ENCODE data around the gene KCTD20.
A peak's percentile ranks its signal among the peaks of the same experiment; 100 is the strongest.

Gene KCTD20

DNA sequence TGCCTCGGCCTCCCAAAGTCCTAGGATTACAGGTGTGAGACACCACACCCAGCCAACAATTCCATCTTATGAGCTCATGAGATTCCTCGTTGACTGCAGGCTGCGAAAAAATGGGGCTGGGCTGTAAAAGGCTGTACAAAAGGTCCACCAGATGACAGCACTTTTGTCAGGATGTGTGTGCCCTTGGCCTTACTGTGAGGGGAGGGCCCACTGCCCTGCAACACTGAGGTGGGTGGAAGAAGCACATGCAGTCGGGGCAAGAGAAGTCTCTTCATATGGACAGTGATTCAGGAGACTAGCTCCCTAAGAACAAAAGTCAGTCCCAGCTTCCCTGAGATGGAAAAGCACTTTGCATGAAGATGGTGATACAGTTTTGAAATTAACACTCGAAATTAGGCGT, 50.5 kb downstream of the KCTD20 start:
- no peak overlapping the region for H3K4me3 ChIP-seq (ENCODE audit: low read length)
- DNase-seq (ENCODE audit: low read depth), result no peak
- TF ChIP-seq, protein P1, sequence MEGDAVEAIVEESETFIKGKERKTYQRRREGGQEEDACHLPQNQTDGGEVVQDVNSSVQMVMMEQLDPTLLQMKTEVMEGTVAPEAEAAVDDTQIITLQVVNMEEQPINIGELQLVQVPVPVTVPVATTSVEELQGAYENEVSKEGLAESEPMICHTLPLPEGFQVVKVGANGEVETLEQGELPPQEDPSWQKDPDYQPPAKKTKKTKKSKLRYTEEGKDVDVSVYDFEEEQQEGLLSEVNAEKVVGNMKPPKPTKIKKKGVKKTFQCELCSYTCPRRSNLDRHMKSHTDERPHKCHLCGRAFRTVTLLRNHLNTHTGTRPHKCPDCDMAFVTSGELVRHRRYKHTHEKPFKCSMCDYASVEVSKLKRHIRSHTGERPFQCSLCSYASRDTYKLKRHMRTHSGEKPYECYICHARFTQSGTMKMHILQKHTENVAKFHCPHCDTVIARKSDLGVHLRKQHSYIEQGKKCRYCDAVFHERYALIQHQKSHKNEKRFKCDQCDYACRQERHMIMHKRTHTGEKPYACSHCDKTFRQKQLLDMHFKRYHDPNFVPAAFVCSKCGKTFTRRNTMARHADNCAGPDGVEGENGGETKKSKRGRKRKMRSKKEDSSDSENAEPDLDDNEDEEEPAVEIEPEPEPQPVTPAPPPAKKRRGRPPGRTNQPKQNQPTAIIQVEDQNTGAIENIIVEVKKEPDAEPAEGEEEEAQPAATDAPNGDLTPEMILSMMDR (conservative IDR thresholded peaks at IDR 0.05; ENCODE audit: low read length), result no peak

GRCh38 chr6:36493859-36494258, 51.1 kb downstream of the KCTD20 start:
- TF ChIP-seq, protein P1 (conservative IDR thresholded peaks at IDR 0.05; ENCODE audit: low read length), result no peak
- peak; percentile 51 for DNase-seq (ENCODE audit: low read depth)
- H3K4me3 ChIP-seq (ENCODE audit: low read length), result no peak overlapping the region

GRCh38 chr6:36495086-36495485, 52.3 kb downstream of the KCTD20 start:
- TF ChIP-seq, protein P1 (conservative IDR thresholded peaks at IDR 0.05; ENCODE audit: low read length), result no peak
- DNase-seq (ENCODE audit: low read depth), result no peak
- H3K4me3 ChIP-seq (ENCODE audit: low read length), result no peak overlapping the region

DNA sequence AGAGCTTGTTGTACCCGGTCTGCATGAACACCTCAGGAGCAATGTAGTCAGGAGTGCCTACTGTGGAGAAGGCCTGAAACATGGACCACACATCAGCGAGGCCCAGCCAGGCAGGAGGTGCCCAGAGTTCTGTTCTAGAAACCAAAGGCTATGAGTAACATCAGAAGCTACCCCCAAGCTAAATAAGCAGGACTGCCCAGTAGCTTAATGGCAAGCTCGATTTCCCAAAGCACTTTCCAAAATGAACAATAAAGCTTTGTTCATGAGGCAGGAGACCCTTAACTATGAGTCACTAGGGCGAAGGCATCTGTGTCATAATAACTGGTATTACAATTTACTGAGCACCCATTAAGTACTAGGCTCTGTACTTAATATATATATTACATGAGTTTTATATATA, 57.1 kb downstream of the KCTD20 start:
- H3K4me3 ChIP-seq (ENCODE audit: low read length), result no peak overlapping the region
- TF ChIP-seq, protein P1 (conservative IDR thresholded peaks at IDR 0.05; ENCODE audit: low read length), result no peak
- DNase-seq (ENCODE audit: low read depth), result no peak

- H3K4me3 ChIP-seq (ENCODE audit: low read length), result no peak overlapping the region
- TF ChIP-seq, protein P1 (conservative IDR thresholded peaks at IDR 0.05; ENCODE audit: low read length), result no peak
- DNase-seq (ENCODE audit: low read depth), result no peak
Measured at GRCh38 chr6:36501686-36502085, 58.9 kb downstream of the KCTD20 start.

DNA sequence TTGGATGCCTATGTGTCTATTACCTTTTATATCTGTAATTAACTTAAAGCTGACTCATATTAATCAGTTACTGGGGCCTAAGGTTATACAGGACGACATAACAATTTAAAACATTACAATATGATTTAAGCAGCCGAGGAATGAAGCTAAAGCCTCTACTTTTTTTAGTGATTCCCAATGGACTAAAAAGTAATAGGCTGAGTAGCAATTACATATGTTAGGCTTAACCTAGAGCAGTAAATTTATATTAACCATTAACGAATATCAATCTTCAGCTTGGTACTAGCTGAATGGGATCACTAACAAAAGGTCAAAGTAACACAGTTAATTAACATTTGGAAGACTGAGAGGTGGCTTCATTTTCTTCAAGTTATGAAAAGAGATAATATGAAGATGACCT, 61.4 kb downstream of the KCTD20 start:
- DNase-seq (ENCODE audit: low read depth), result no peak
- H3K4me3 ChIP-seq (ENCODE audit: low read length), result no peak overlapping the region
- TF ChIP-seq, protein P1 (conservative IDR thresholded peaks at IDR 0.05; ENCODE audit: low read length), result no peak

DNA sequence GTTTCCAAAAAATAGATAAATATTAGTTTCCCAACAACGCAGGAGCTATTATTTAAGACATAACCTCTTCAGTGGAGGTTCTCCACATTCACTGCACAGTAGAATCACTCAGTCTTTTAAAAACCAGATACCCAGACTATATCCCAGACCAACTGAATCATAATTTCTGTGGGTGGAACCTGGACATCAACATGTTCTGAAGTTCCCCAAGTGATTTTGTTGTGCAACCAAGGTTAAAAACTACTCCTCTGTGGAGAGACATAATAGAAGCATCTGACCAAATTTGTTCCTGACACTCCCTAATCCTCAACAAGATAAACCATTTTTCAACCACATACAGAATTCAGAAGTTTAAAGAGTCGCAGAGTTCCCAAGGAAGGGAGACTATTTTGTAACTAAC, 62.2 kb downstream of the KCTD20 start:
- peak; percentile 16 for DNase-seq (ENCODE audit: low read depth)
- no peak overlapping the region for H3K4me3 ChIP-seq (ENCODE audit: low read length)

More for the DNA sequence above, 62.2 kb downstream of the KCTD20 start:
- TF ChIP-seq, protein P1 (conservative IDR thresholded peaks at IDR 0.05; ENCODE audit: low read length), result no peak

All from AG10803 (cell line).